ENCODE data around the gene TSPOAP1.

TSPOAP1 gene, protein sequence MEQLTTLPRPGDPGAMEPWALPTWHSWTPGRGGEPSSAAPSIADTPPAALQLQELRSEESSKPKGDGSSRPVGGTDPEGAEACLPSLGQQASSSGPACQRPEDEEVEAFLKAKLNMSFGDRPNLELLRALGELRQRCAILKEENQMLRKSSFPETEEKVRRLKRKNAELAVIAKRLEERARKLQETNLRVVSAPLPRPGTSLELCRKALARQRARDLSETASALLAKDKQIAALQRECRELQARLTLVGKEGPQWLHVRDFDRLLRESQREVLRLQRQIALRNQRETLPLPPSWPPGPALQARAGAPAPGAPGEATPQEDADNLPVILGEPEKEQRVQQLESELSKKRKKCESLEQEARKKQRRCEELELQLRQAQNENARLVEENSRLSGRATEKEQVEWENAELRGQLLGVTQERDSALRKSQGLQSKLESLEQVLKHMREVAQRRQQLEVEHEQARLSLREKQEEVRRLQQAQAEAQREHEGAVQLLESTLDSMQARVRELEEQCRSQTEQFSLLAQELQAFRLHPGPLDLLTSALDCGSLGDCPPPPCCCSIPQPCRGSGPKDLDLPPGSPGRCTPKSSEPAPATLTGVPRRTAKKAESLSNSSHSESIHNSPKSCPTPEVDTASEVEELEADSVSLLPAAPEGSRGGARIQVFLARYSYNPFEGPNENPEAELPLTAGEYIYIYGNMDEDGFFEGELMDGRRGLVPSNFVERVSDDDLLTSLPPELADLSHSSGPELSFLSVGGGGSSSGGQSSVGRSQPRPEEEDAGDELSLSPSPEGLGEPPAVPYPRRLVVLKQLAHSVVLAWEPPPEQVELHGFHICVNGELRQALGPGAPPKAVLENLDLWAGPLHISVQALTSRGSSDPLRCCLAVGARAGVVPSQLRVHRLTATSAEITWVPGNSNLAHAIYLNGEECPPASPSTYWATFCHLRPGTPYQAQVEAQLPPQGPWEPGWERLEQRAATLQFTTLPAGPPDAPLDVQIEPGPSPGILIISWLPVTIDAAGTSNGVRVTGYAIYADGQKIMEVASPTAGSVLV (N-terminal part only)

DNA sequence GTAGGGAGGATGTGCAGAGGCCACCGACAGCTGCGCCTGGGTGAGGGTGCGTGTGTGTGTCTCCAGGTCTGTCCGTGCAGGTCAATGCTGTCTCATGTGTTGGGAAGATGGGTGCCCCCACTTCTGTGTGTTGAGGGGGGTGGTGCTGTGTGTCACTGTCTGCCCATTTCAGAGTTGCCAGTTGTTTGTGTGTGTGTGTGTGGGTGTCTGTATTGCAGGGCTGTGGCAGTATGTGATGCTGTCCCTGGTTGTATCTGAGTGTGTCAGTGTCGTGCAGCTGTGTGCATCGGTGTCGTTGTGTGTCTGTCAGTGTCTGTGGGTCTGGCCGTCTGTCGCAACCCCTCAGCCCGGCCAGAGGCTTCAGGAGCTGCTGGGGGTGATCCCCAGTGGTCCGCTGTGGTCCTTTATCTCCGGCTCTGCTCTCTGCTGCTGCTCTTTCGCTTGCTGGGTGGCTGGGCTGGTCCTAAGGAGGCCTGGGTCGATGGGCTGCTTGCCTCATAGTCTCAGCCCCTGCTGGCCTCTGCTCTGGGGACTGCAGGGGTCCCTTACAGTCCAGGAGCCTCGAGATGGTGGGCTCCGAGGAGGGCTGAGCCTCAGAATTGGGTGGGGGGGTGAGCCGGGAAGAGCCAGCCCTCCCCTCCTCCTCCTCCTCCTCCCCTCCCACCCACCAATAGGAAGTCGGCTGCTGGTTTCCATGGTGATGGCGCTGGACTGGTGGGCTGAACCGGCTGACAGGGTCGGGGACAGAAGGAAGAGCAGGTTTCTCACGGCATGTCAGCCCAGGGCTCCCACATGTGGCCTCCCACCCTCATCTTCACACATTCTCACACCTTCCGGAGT is at the start of gene TSPOAP1:
TSPOAP1 (minus strand) TSS at position 601 of the 840 bp plus-strand sequence. CDS start 875 bp downstream, outside the sequence.
- peak; percentile 78 for DNase-seq (ENCODE audit: low read depth)

DNA sequence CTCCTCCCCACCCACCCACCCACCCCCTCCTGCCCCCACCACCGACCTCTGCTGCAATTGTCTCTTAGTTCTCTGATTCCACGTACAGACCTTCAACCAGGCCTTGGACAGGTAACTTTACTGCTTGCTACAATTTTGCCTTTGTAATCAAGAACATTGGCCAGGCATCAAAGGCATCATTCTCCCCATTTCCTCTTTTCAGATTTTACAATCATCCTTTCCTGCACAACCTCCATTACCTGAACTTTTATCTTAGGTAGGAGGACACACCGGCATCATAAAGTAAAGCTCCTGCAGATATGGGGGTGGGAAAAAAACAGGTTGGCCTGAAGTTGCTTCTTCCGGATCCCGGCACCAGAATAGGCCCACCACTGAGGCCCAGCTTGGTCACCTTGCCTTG is 49.1 kb upstream of the TSPOAP1 start:
- no peak for DNase-seq (ENCODE audit: low read depth)

DNA sequence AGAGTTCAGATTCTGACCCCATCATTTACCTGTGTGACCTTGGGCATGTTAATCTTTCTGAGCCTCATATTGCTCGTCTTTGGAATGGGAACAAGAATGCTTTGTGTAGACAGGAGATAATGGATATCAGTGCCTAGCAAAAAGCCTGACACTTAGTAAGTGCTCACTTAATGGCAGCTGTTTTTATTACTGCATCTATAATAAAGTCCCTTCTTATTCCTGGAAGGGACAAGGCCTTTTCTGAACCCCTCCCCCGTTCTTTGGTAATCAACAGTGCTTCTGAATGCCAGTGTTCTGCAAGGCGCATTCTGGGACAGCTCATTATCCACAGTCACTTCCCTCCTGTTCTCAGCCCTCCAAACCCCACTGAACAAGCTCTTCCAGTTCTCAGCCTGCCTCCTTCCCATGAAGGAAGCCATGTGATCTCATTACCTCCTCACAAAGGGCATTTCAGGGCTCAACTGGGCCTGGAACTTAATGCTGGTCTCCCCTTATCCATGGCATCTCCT is 48.6 kb upstream of the TSPOAP1 start:
- DNase-seq (ENCODE audit: low read depth) = no peak

DNA sequence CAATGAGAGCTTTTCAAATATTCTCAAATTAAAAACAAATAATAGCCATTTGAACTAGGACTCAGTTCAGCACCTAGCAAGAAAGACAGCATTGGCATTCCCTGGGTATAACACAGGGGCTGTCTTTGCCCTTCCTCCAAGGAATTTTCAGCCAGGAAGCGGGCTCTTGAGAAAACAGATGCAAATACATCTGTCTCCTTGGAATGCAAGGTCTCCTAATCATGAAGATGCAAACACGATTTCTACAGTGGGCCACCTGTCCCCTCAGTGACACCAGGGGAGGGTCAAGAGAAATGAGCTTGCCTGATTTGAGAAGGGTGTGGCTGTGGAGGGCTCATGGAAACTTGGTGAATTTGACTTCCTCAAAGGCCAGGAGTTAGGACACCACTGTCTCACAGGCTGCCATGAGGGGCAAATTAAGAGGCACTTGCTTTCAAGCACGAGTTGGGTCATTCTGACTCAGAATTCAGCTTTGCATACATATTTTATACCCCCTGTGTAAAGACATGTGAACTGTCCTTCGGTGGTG is 47.9 kb upstream of the TSPOAP1 start:
- no peak for DNase-seq (ENCODE audit: low read depth)

DNA sequence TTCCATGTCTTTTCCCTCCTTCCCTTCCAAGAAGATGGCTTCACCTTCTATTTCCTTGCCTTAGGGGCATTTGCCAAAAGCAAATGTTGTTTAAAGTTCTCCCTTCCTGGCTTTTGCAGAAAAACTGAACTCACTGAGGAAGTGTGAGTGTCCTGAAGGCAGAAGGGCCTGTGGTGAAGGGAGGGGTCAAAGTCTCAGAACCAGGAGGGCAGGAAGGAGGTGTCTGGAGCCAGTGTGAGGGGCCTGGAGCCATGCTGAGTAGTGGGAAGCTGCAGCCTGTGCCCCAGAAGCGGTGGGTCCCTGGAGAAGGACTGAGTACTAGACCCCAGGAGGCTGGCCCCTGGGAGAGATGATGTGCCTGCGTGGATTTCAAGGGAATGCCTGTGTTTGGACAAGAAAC is 47.2 kb upstream of the TSPOAP1 start:
- DNase-seq (ENCODE audit: low read depth) = no peak

DNA sequence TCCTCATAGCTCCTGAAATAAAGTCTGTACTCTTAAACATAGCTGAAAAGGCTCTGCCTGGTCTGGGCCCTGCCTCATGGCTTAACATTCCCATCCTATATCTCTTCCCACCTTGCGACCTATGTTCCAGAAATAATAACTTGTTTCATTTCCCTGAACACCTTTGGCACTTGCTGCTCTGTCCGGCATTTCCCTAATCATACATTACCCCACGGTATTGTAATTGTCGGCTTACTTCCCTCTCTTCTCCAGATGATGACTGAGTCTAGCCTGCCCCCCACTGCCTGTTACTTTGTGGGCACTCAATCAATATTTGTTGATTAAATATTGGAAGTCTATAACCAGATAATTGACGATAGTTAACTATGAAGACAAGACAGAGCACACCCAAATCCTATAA is 46.7 kb upstream of the TSPOAP1 start:
- DNase-seq (ENCODE audit: low read depth) = no peak

DNA sequence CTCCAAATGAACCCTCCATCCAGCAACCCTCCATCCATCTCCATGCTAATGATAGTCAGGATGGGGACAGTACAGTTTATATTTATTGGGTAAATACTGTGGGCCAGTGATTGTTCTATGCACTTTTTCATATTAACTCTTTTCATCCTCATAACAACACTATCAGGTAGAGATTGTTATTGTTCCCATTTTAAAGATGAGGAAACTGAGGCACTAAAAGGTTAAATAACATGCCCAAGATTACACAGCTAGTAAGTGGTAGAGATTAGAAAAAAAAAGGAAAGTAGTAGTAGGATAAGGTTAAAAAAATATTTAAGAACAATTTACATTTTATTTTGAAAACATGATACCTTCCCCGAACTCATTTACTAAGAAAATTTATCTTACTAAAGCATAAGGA is 45.3 kb upstream of the TSPOAP1 start:
- DNase-seq (ENCODE audit: low read depth) = no peak

DNA sequence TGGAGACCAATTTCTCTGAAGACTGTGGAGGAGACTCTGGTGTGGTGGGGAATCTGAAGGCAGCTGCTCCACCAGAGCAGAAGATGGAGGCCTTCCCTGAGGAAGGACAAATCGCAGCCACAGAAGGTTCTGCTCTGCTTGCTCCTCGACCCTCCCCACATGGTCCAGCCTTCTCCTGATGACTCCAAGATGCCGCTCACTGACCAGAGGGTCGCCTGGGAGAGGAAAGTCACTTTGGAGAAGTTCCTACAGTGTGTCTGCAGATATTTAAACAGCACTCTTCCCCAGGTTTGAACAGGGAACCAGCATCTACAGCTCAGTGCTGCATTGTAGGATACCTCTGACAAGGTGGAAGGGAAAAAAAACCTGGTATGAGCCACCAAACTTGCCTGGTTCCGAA is 44.4 kb upstream of the TSPOAP1 start:
- DNase-seq (ENCODE audit: low read depth) = no peak

DNA sequence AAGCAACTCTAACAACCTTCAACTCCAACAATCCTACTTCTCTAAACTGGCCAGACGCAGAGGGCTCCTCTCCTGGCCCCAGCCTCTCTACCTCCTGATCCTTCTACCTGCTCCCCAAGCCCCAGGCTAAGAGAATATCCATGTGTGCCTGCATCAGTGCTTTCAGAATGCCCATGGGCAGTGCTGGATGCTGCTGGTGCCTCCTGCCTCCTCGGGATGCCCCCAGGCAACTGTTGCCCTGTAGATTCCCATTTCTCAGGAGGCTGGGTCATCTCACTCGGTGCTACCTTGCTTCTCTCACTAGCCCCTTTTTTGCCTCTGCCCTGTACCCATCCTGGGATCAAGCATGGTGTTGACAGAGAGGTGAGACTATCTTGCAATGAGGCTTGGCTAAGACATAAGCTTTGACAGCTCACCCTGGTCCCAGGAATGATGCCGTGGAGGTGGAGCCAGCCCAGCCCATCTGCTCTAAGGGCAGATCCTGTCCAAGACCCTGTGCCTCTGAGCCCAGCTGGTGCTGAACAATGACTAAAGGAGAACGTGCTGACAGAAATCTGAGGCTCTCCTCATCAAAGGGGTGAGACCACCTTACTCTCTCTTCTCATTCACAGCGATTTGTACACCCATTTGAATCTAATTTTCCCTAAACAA is 42.8 kb upstream of the TSPOAP1 start:
- no peak for DNase-seq (ENCODE audit: low read depth)

DNA sequence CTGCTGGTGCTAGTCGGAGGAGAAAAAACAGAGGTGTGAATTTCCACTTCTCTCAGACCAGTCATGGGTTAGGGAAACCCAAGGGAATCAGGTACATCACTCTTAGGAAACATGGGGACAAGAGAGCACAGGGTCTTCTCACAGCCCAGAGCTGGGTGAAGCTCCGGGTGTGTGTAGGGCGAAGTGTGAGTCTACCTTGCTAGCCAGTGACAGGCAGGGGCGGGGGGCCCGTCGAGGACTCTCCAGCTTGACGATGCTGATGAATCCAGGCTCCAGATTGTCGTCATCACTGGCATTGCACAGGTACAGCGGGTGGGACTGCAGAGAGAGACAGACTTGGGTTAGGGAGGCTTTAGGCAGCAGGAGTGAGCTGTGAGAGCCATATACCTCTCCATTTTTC is 42.1 kb upstream of the TSPOAP1 start:
- DNase-seq (ENCODE audit: low read depth) = no peak

DNA sequence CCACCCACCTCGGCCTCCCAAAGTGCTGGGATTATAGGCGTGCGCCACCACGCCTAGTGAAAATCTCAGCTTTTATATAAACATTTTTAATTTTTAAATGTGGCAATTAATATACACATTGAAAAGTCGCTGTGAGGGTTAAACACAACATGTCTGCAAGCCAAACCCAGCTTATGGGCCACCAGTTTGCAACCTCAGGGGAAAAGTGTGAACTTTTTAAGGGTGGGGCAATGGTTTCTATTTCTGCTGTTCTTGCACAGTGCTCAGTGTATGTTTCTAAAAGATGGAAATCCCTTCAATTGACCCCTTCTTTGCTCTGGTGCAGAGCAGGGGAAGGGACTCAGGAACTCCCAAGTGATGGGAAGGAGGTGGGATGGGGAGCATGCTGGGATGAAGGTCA is 41.7 kb upstream of the TSPOAP1 start:
- DNase-seq (ENCODE audit: low read depth) = no peak

DNA sequence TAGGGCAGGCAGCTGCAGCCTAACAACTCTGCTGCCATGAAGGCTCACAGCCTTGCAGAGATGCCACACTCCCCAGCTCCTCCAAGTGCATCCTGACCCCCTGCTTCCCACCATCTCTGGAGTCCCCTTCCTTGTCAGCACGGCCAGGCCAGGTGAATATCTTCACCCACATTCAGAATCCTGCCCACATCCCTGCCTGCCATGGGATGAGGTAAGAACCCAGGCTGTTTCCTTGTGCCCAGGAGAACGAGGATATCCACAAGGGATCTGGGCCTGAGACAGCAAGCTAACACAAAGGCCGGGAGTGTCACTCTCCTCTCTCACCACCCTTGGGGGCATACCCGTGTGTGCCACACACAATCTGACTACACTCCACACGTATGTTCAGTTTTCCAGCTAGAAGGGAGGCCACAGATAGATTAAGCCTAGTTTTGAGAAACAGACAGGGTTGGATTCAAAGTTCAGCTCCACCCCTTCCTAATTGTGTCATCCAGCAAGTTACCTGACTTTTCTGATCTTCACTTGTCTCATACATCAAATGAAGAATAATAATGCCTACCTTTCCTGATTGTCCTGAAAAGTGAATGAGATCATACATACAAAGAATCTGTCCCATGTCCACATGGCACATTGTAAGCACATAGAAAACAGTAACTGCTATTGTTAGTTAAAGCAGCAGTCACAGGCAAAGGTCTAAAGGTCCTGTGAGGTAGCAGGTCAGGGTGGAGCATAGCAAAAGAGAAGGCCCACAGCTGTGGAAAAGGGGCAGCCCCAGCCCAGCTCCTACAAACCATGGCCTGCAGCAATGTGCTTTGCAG is 40.8 kb upstream of the TSPOAP1 start:
- no peak for DNase-seq (ENCODE audit: low read depth)

DNA sequence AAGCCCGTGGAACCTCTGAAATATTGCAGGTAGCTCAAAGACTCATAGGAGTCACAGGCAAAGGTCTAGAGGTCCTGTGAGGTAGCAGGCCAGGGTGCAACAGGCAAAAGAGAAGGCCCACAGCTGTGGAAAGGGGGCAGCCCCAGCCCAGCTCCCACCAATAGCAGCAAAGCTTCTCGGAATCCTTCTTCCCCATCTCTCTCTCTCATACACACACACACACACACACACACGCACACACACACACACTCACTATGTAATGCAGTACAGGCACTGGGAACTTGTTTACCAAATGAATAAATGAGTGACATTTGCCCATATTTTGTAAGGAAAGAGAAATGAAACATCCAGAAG is 40.2 kb upstream of the TSPOAP1 start:
- DNase-seq (ENCODE audit: low read depth) = no peak

DNA sequence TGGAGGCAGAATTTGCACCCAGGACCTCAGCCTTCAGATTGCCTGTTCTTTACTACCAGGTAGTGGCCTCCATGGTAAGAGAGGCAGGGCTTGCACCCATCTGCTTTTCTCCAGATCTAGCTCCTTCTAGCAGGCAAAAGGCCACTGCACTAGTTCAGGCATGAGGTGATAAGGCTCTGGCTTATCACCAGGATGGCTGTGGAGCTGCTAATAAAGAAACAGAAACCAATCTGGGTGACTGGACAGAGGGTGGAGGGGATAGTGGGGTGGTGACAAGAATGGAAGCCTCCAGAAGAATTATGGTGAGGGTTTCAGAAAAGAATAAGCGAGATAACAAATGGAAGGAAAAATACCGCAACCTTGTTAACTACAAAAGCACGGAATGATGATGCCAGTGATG is 38.9 kb upstream of the TSPOAP1 start:
- no peak for DNase-seq (ENCODE audit: low read depth)

DNA sequence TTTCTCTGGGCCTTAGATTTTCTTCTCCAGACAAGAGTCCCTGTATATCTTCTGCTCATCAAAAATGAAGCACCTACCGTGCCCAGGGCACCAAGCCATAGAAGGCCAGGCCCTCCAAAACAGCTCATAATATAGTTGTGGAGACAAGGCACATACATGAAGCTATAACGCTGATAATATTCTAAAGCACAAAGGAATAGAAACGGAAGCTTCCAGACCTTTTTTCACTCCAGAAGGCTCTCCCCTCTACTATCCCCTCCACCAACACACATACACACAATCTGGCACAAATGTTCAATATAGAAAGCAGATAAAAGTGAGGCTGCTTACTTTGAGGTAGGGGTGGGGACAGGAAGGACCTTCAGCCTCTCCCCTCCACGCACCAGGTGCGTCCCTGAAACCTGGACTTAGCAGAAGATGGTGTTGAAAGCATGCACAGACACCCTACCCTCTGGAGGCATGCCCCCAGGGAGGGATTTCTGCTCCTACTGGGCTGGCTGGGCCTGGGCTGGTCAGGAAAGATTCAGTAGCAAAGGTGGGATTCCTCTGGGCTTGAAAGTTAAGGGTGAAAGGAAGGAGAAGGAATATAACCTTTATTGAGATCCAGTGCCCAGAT is 37.5 kb upstream of the TSPOAP1 start:
- DNase-seq (ENCODE audit: low read depth) = no peak

DNA sequence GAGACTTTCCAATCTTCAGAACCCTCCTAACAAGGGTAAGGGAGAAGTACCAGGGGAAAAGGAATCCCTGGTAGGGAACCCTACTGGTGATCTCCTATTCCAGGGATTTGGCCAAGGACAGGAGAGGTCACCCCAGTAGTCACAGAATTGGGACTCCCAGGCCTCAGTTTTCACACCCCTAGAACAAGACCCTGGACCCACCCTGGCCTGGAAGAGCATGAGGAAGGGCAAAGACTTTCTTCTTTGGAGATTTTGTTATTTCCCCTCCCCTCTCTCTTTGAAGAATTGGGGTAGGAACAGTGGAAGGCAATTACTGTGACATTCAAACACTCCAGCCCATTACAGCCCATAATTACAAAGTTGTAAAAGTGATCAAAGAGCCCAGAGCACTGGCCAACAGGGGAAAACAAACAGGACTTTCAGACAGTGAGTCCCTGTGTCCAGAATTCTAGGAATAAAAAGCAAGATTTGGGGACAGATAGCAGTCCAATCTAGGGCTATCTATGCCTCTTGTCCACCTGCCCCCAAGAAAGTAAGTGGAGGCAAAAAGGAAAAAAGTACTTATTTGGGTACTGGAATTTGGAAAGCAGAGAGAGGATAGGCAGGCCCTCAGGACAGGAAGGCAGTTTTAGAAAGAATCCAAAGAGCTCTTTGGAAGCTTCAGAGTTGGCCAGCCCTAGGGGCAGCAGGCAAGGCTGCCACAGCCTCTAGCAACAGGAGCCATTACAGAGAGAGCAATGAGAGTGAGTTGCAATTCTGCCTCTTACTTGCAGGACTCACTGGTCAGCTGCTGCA is 36.8 kb upstream of the TSPOAP1 start:
- no peak for DNase-seq (ENCODE audit: low read depth)

DNA sequence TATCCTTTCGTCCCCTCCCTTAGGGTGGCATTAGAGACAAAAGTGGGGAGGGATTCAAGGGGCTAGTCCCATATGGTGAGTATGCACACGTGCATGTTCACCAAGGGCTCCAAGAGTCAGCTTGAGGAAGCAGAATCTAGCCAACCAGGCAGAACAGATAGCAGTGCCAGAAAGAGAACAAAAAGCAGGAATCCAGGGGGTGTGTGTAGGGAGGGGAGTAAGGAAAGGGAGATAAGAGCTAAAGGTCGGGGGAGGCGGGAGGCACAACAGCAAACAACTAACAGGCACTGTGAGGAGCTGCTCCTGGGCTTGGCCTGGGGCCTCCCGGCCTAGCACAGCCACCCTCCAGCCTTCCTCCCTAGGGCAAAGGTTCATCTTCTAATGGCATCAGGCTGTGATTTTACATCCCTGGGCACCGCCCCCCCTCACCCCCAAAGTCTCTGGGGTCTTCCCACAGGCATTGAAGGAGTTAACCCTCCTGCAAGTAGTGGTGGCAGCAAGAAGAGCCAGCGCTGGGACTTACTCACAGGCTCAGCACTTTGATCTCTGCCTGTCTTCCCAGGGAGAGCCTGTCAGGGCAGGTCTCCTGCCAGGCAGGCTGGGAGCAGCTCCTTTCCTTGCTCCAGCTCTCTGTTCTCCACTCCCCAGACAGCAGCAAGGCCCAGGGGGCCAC is 35.8 kb upstream of the TSPOAP1 start:
- DNase-seq (ENCODE audit: low read depth) = no peak

DNA sequence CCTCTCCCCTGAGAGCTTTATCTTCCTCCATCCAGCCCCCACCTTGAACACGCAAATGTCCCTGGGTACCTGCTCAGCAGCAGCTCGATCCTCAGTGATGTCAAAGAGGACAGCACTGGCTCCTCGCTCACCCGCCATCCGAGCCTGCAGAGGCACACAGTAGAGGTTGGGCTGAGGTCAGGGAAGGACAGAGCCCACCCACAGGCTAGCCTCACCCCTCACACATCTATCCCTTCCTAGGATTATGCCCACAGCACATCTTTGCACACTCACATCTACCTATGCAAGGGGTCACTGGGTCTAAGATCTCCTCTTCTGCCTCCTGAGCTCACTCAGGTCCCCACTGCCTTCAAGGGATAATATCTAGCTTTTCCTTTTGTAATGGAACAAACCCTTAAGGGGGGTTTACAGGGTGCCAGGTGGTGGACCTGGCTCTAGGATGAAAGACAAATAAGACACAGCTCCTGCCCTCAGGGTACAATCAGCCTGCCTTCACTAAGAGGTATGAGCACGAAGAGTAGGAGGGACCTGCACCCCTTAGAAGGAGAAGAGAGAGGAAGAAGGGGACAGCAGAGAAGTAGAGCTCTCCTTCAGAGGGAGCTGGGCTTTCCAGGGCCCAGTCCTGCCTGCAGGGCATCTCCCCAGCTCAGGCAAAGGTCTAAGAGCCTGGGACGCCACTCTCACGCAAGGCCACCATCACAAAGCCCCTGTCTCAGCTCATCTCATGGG is 35.0 kb upstream of the TSPOAP1 start:
- no peak for DNase-seq (ENCODE audit: low read depth)

Data from stimulated activated CD8-positive, alpha-beta memory T cell treated with anti-CD3 and anti-CD28 coated beads, Interleukin-12 subunit alpha, Interleukin-12 subunit beta, amount 100 ng/mL, for 1 hour (primary cell).